GM23338 (cell line): ENCODE results near the gene STN1. TPM values are rescaled to one million over a fixed set of nuclear protein-coding genes. Genes with fewer than 3 reads are reported as not detected.

ENCODE experiments used
- ATAC-seq: fragments of 200-7000 bp; cut with Tn5 transposase; 3 replicates; pipeline ENCODE4 v1.9.1; 2020
- DNase-seq: peaks from one replicate; pipeline ENCODE4 v3.0.0-alpha.2; 2015; ENCODE audit warnings: low spot score
- H2AFZ ChIP-seq: fragments of 200-600 bp; sonication (generic); 2 replicates; pipeline ENCODE4 v1.8.0; 2016; ENCODE audit warnings: antibody characterized with exemption, mild to moderate bottlenecking, moderate library complexity
- H3F3A ChIP-seq: fragments of 200-600 bp; sonication (generic); replicated peaks from 2 replicates; pipeline ENCODE4 v1.8.0; 2017; ENCODE audit warnings: antibody characterized with exemption, mixed run types, low read depth
- H3K27ac ChIP-seq: fragments of 200-600 bp; sonication (generic); 2 replicates; pipeline ENCODE4 v1.6.1; 2016; ENCODE audit warnings: low read depth
- H3K27me3 ChIP-seq: fragments of 200-600 bp; sonication (generic); 2 replicates; pipeline ENCODE4 v1.8.0; 2016; ENCODE audit warnings: mild to moderate bottlenecking, mixed run types, moderate library complexity; ENCODE audit not compliant: insufficient read depth
- H3K36me3 ChIP-seq: fragments of 200-600 bp; sonication (generic); 2 replicates; pipeline ENCODE4 v1.8.0; 2016; ENCODE audit warnings: mild to moderate bottlenecking; ENCODE audit not compliant: insufficient read depth
- H3K4me1 ChIP-seq: fragments of 200-600 bp; sonication (generic); 2 replicates; pipeline ENCODE4 v1.8.0; 2016; ENCODE audit warnings: mild to moderate bottlenecking, moderate library complexity; ENCODE audit not compliant: insufficient read depth
- H3K4me2 ChIP-seq: fragments of 200-600 bp; sonication (generic); 2 replicates; pipeline ENCODE4 v1.7.1; 2017; ENCODE audit warnings: mixed run types
- H3K4me3 ChIP-seq: fragments of 200-600 bp; sonication (generic); 2 replicates; pipeline ENCODE4 v1.6.1; 2016; ENCODE audit warnings: mixed run types
- H3K79me2 ChIP-seq: fragments of 200-600 bp; sonication (generic); replicated peaks from 2 replicates; pipeline ENCODE4 v1.8.0; 2017; ENCODE audit warnings: mild to moderate bottlenecking; ENCODE audit not compliant: insufficient read depth
- H3K9me2 ChIP-seq: fragments of 200-600 bp; sonication (generic); 2 replicates; pipeline ENCODE4 v1.8.0; 2017; ENCODE audit not compliant: insufficient read depth
- H4K20me1 ChIP-seq: fragments of 200-600 bp; sonication (generic); replicated peaks from 2 replicates; pipeline ENCODE4 v1.8.0; 2017; ENCODE audit warnings: mild to moderate bottlenecking; ENCODE audit not compliant: insufficient read depth
- H3K27ac Mint-ChIP-seq: 2 replicates; pipeline ENCODE4 v1.8.0; 2020; ENCODE audit warnings: inconsistent platforms, mild to moderate bottlenecking, moderate library complexity, mixed read lengths
- H3K27me3 Mint-ChIP-seq: 3 replicates; pipeline ENCODE4 v1.8.0; 2022; ENCODE audit warnings: low read depth, mild to moderate bottlenecking, moderate library complexity, mixed read lengths, inconsistent platforms; ENCODE audit not compliant: insufficient read depth, poor library complexity
- H3K36me3 Mint-ChIP-seq: 3 replicates; pipeline ENCODE4 v1.8.0; 2021; ENCODE audit warnings: low read depth, mild to moderate bottlenecking, inconsistent platforms, moderate library complexity, mixed read lengths
- H3K4me1 Mint-ChIP-seq: 3 replicates; pipeline ENCODE4 v1.8.0; 2020; ENCODE audit warnings: mild to moderate bottlenecking, inconsistent platforms, mixed read lengths
- H3K4me3 Mint-ChIP-seq: 3 replicates; pipeline ENCODE4 v1.8.0; 2021; ENCODE audit warnings: moderate library complexity, mild to moderate bottlenecking, inconsistent platforms, mixed read lengths
- H3K9me3 Mint-ChIP-seq: 3 replicates; pipeline ENCODE4 v1.8.0; 2020; ENCODE audit warnings: moderate library complexity, mild to moderate bottlenecking, inconsistent platforms, mixed read lengths
- CREB1 ChIP-seq: fragments of 250-450 bp; sonication (Bioruptor Pico); IDR thresholded peaks from 2 replicates; pipeline ENCODE4 v1.5.0; 2020; ENCODE audit warnings: low read depth, mild to moderate bottlenecking, moderate library complexity
- ETS1 ChIP-seq: IDR thresholded peaks from 2 replicates; pipeline ENCODE4 v1.6.1; 2016; ENCODE audit warnings: antibody characterized with exemption
- EZH2 ChIP-seq: fragments of 200-600 bp; sonication (generic); IDR thresholded peaks from one replicate; pipeline ENCODE4 v1.8.0; 2017; ENCODE audit warnings: antibody characterized with exemption, mild to moderate bottlenecking, low read depth; ENCODE audit not compliant: unreplicated experiment
- EZH2phosphoT487 ChIP-seq: fragments of 200-600 bp; sonication (generic); IDR thresholded peaks from one replicate; pipeline ENCODE4 v1.8.1; 2018; ENCODE audit warnings: antibody characterized with exemption; ENCODE audit not compliant: unreplicated experiment
- JUNB ChIP-seq: IDR thresholded peaks from one replicate; pipeline ENCODE4 v1.6.1; 2016; ENCODE audit warnings: antibody characterized with exemption; ENCODE audit not compliant: unreplicated experiment
- NANOG ChIP-seq: IDR thresholded peaks from 2 replicates; pipeline ENCODE4 v1.6.1; 2016; ENCODE audit warnings: antibody characterized with exemption, borderline replicate concordance
- POLR2AphosphoS5 ChIP-seq: IDR thresholded peaks from 2 replicates; pipeline ENCODE4 v1.6.1; 2016; ENCODE audit warnings: antibody characterized with exemption, low read depth
- STAT1 ChIP-seq: IDR thresholded peaks from one replicate; pipeline ENCODE4 v1.6.1; 2016; ENCODE audit warnings: antibody characterized with exemption; ENCODE audit not compliant: unreplicated experiment
- ZNF114 ChIP-seq: fragments of 250-450 bp; sonication (Bioruptor Pico); IDR thresholded peaks from 2 replicates; pipeline ENCODE4 v1.5.0; 2020; ENCODE audit warnings: mild to moderate bottlenecking, moderate library complexity
- ZNF331 ChIP-seq: fragments of 250-450 bp; sonication (Bioruptor Pico); IDR thresholded peaks from 2 replicates; pipeline ENCODE4 v1.5.0; 2020; ENCODE audit warnings: low read depth, mild to moderate bottlenecking, moderate library complexity
- ZNF462 ChIP-seq: fragments of 250-450 bp; sonication (Bioruptor Pico); IDR thresholded peaks from 2 replicates; pipeline ENCODE4 v1.5.0; 2020; ENCODE audit warnings: mild to moderate bottlenecking, moderate library complexity
- polyA plus RNA-seq: library from polyadenylated mRNA; unstranded; fragments of >200 nt; fragmentation: Nextera tagmentation; extraction: Ambion mirVana; gene quantifications from 2 replicates; pipeline ENCODE4 v1.2.1, GENCODE V29; 2016
- total RNA-seq: library from RNA; depleted of rRNA; stranded (reverse); fragments of >200 nt; shearing (Covaris generic); gene quantifications from 2 replicates; pipeline ENCODE4 v1.2.3, GENCODE V29; 2014
- TF ChIP-seq, protein P1 (sequence below): IDR thresholded peaks from one replicate; pipeline ENCODE4 v1.6.1; 2018; ENCODE audit warnings: antibody characterized with exemption; ENCODE audit not compliant: unreplicated experiment
- TF ChIP-seq, protein P2 (sequence below), 2 experiments: fragments of 200-600 bp in 1 of 2; sonication (generic) in 1 of 2; conservative IDR thresholded peaks; 2 replicates each; pipeline versions ENCODE4 v1.5.1 to v1.6.1; 2016 to 2017; ENCODE audit warnings: antibody characterized with exemption in 2 of 2, low read depth in 2 of 2, mild to moderate bottlenecking in 2 of 2, moderate library complexity in 1 of 2

STN1 gene
- total and polyA plus RNA-seq, 2 experiments from 2014 or later = 7.2 to 11.3 TPM

DNA sequence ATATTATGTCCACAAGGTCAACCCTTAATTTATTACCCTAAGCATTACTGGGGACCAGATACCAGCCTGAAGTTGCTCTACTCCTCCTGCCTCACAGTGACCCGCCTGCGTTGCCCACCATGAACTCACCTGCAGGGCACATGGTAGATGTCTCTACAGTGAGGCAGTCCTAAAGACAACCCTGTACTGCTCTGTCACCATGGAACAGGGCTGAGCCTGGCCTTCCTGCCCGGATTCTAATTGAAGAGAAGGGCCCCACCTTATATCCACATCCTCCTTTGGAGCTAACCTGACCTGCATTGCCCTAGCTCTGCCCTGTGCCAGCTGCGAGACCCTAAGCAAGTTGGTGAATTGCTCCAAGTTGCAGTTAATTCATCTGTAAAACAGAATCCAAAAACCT lies 66.7 kb downstream of the STN1 start:
- DNase-seq = no peak
- no peaks in the 10 kb centered on the region for H3K79me2 ChIP-seq
- no peak overlapping the region for H3K27ac Mint-ChIP-seq
- no peak overlapping the region for H3K4me3 Mint-ChIP-seq
- H3K4me1 ChIP-seq = peaks cover 16% of the 10 kb centered on the region
- no peaks in the 10 kb centered on the region for H3K9me2 ChIP-seq
- H3F3A ChIP-seq = no peaks in the 10 kb centered on the region; the same call in 1 of the 2 replicates
- H3K9me3 Mint-ChIP-seq = no peaks in the 10 kb centered on the region
- H3K27me3 ChIP-seq = peaks cover 29% of the 10 kb centered on the region
- H4K20me1 ChIP-seq = peaks cover 9% of the 10 kb centered on the region; the same call in 1 of the 2 replicates
- H3K4me1 Mint-ChIP-seq = peaks cover 32% of the 10 kb centered on the region
- H3K36me3 ChIP-seq = no peaks in the 10 kb centered on the region
- H3K4me3 ChIP-seq = no peak overlapping the region
- ATAC-seq = no peak
- H3K4me2 ChIP-seq = no peak overlapping the region
- no peaks in the 10 kb centered on the region; the same call in 2 of the 3 replicates for H3K36me3 Mint-ChIP-seq
- H2AFZ ChIP-seq = no peak overlapping the region
- H3K27me3 Mint-ChIP-seq = peaks cover 32% of the 10 kb centered on the region
- H3K27ac ChIP-seq = no peak overlapping the region
- TF ChIP-seq POLR2AphosphoS5 (no peak), ZNF462 (no peak), CREB1 (CRISPR knock-in tag) (no peak), JUNB (no peak), ZNF331 (no peak), EZH2 (no peak), ETS1 (no peak), ZNF114 (CRISPR knock-in tag) (no peak), STAT1 (no peak), NANOG (no peak), EZH2phosphoT487 (no peak)
- TF ChIP-seq, protein P1, sequence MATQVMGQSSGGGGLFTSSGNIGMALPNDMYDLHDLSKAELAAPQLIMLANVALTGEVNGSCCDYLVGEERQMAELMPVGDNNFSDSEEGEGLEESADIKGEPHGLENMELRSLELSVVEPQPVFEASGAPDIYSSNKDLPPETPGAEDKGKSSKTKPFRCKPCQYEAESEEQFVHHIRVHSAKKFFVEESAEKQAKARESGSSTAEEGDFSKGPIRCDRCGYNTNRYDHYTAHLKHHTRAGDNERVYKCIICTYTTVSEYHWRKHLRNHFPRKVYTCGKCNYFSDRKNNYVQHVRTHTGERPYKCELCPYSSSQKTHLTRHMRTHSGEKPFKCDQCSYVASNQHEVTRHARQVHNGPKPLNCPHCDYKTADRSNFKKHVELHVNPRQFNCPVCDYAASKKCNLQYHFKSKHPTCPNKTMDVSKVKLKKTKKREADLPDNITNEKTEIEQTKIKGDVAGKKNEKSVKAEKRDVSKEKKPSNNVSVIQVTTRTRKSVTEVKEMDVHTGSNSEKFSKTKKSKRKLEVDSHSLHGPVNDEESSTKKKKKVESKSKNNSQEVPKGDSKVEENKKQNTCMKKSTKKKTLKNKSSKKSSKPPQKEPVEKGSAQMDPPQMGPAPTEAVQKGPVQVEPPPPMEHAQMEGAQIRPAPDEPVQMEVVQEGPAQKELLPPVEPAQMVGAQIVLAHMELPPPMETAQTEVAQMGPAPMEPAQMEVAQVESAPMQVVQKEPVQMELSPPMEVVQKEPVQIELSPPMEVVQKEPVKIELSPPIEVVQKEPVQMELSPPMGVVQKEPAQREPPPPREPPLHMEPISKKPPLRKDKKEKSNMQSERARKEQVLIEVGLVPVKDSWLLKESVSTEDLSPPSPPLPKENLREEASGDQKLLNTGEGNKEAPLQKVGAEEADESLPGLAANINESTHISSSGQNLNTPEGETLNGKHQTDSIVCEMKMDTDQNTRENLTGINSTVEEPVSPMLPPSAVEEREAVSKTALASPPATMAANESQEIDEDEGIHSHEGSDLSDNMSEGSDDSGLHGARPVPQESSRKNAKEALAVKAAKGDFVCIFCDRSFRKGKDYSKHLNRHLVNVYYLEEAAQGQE = no peak
- TF ChIP-seq, protein P2, sequence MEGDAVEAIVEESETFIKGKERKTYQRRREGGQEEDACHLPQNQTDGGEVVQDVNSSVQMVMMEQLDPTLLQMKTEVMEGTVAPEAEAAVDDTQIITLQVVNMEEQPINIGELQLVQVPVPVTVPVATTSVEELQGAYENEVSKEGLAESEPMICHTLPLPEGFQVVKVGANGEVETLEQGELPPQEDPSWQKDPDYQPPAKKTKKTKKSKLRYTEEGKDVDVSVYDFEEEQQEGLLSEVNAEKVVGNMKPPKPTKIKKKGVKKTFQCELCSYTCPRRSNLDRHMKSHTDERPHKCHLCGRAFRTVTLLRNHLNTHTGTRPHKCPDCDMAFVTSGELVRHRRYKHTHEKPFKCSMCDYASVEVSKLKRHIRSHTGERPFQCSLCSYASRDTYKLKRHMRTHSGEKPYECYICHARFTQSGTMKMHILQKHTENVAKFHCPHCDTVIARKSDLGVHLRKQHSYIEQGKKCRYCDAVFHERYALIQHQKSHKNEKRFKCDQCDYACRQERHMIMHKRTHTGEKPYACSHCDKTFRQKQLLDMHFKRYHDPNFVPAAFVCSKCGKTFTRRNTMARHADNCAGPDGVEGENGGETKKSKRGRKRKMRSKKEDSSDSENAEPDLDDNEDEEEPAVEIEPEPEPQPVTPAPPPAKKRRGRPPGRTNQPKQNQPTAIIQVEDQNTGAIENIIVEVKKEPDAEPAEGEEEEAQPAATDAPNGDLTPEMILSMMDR (conservative IDR thresholded peaks at IDR 0.05; ENCODE audit: low read depth in 2 of 2) = no peak
